Stimulated activated CD8-positive, alpha-beta memory T cell treated with anti-CD3 and anti-CD28 coated beads, Interleukin-7, amount 100 ng/mL, for 24 hours (primary cell): Measurements from ENCODE around the gene PDE7B.

Experiments used
- DNase-seq: peaks from one replicate; pipeline ENCODE4 v3.0.0-alpha.2; 2020; ENCODE audit warnings: low read depth

PDE7B gene

GRCh38 chr6:136150961-136151360 is 299.5 kb downstream of the PDE7B start:
- DNase-seq, result no peak

DNA sequence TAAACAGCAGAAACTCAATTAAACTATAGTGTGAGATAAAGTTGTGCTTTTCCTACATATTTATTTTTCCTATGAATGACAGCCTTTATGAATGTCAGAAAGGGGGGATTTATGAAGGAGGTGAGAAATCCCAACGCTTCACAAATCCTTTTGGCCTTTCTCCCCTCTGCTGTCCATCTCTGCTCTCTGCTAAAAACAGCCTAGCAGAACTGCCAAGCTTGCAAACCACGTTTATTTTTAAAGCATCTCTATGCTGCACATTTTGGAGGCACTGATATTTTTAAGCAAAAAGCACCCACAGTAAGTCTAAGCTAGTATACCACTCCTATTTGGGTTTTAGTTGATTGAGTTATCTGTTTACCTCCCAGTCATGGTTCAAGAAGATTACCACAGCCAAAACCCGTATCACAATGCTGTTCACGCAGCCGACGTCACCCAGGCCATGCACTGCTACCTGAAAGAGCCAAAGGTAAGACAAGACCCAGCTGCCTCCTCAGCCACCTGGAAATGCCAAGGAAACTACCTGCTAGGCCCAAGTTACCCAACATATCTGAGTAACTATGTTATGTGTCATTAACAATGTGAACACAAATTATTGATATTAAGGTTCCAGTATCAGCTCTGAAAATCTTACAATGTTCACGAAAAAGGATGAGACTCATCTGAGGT is 302.3 kb downstream of the PDE7B start:
- DNase-seq, result no peak

DNA sequence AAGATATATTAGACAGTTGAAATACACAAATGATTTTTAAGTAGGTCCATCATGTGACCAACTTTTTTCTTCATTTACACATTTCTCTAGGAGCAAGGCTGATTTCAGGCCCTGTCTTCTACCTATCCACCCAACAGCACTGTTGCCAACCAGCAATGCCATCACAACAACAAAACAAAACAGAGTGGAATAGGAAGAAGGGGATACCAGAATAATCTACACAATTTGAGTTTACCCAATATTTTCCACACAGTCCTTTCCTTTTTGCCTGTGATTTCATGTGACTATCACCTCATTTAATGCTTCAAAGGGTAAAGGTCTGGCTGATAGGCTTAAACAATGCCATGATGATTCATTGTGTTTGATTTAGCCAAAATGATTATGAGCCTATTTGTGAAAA is 303.7 kb downstream of the PDE7B start:
- DNase-seq, result no peak

- no peak for DNase-seq
These were observed 306.2 kb downstream of the PDE7B start for GRCh38 chr6:136157743-136158142.

DNA sequence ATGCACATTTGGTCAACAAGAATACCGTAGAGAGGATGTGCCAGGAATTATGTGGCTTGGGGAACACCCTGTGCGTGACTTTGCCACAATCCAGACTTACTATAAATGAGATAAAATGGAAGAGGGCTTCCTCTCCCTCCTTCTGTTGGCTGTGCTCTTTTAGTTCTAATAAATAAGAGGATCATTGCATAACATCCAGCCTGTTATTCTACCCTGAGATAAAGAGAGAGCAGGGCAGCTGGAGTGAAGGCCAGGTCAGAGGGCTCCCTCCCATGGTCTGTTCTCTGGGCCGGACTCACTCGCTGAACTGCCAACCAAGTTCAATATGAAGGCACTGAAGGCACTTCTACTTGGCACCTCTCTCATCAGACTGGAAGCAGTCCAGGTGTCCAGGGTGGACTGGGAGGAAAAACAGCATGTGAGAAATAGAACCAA is 306.9 kb downstream of the PDE7B start:
- no peak for DNase-seq

GRCh38 chr6:136158971-136159370 is 307.5 kb downstream of the PDE7B start:
- no peak for DNase-seq

DNA sequence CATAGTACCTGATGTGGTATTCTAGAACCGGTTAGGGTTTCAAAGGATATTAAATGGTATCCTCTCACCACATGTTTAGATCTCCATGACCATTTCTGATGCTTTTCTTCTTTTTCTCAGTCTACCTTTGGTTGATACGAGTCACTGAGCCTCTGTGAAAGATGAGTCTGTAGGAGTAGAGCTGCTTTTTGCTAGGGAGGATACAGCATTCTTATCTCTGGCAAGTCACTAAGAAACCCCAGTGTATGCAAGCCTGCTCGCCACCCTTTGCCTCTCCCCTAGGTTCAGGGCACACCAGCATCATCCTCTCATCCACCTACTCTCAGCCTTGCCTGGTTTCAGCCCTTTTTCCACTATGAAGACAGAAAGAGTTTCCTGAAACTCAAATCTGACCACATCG is 308.7 kb downstream of the PDE7B start:
- no peak for DNase-seq

DNA sequence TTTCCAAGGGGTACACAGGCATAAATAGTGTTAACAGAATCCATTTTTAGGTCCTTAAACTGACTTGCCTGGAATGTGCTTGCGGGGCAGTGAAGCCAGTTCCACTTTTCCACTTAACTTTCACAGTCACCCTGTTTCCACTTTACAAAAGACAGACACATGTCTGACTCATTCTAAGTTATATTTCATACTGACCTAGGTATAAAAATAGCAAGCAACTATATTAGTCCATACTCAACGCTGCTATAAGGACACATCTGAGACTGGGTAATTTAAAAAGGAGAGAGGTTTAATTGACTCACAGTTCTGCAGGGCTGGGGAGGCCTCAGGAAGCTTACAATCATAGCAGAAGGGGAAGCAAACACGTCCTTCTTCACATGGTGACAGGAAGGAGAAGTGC is 310.4 kb downstream of the PDE7B start:
- DNase-seq, result no peak

- DNase-seq, result no peak
These were observed 311.8 kb downstream of the PDE7B start for GRCh38 chr6:136163260-136163659.

- DNase-seq, result no peak
These were observed 315.3 kb downstream of the PDE7B start for GRCh38 chr6:136166815-136167214.

- no peak for DNase-seq
These were observed 318.1 kb downstream of the PDE7B start for GRCh38 chr6:136169394-136170148.

GRCh38 chr6:136171231-136171630 is 319.7 kb downstream of the PDE7B start:
- DNase-seq, result no peak

GRCh38 chr6:136173519-136174507 is 322.3 kb downstream of the PDE7B start:
- no peak for DNase-seq

GRCh38 chr6:136174510-136174909 is 323.0 kb downstream of the PDE7B start:
- no peak for DNase-seq

- DNase-seq, result no peak
These were observed 324.4 kb downstream of the PDE7B start for GRCh38 chr6:136175873-136176272.

DNA sequence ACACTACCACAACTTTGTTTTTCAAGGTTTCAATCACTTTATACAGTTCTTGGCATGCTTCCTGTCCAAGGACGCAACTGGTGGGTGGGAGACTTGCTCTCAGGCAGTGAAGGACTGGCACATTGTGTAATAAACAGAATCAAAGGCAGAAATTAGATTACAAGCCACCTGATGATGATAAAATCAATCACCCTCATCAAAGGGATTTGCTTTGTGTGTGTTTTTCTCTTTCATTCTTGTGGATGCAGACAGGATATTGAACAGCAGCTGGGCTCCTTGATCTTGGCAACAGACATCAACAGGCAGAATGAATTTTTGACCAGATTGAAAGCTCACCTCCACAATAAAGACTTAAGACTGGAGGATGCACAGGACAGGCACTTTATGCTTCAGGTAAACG is 327.2 kb downstream of the PDE7B start:
- no peak for DNase-seq

DNA sequence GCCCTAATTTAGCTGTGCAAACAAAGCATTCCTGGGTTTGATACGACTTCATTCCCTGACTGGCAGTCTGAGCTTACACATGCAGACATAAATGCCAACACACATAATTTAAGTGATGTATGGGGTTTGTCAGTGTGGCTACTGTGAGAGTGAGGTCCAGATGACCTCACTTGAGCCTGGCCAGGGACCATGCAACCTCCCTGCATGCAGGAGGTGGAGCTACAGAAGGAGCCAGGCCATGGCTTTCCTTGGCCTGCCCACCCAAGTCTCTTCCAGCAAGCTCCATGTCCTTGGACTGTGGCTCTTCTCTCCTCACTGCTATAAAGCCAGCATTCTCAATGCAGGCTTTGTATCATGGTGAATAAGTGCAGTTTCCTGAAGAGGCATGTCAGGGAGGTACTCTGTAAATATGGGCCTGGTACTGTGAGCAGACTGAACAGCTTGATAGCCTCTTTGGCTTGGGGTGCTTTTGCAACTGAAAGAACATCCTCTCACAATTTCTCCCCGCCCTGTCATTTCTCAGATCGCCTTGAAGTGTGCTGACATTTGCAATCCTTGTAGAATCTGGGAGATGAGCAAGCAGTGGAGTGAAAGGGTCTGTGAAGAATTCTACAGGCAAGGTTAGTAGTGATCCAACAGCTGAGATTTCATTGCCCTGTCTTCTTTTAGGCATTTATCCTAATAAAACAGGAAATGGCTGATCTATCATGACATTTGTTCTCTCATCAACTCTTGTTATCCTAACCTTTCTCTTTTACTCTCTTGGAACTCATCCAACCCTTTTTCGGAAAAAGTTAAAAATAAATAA is 329.4 kb downstream of the PDE7B start:
- no peak for DNase-seq

GRCh38 chr6:136181512-136181833 is 330.0 kb downstream of the PDE7B start:
- DNase-seq, result no peak

DNA sequence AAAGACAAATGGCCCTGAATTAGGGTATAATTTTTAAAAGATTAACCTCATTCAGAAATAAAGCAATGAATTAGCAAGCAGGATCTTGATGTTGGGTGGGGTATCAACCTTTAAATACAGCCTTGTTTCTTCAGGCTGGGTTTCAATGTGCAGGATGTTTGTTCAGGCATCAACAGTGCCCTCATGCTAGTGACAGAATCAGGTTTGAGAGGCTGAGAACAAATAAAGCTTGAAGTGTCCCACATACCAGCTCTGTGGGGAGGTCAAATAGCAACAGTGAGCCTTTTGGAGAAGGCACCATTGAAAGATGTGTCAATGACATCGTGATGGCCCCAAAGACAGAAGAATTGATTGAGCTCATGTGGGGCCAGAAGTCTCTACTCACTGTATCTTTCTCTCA is 330.4 kb downstream of the PDE7B start:
- no peak for DNase-seq

DNA sequence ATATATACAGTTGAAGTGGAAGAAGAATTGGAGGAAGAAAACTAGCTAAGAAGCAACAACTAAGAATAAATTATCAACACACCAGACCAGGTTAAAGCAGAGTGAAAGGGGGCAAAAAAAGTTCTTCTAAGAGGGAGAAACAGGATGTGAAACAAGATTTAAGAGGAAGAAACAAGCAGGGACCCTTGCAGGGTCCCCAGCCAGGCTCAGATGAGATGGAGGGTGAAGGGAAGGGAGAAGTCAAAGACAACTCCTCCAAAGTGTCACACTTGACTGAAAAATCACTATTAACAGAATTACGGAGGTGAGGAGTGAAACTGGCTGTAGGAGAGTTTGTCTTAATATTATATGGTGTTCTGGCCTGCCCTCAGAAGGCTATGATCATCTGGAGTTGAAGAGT is 333.2 kb downstream of the PDE7B start:
- no peak for DNase-seq

- DNase-seq, result no peak
These were observed 334.9 kb downstream of the PDE7B start for GRCh38 chr6:136186363-136186762.

DNA sequence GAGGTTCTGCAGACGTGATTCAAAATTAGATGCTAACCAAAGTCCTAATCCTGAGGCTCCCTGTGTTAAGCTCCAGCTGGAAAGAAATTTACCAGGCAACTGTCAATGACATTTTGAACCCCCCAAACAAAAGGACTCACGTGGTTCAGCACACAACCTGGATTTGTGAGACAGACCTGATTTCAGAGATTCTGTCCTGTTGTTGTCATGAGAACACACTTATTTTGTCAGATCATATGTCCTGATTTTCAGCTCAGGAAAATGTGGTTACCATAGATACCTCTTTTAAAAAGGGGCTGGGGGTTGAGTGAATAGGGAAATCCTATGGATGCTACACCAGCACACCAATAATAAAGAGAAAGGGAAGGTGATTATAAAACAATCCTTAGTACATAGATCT is 337.0 kb downstream of the PDE7B start:
- no peak for DNase-seq
